Astrocyte of the cerebellum (primary cell): Measurements from ENCODE around the gene OSBPL3.

ENCODE experiments used
- DNase-seq: peaks from one replicate; pipeline ENCODE4 v3.0.0-alpha.2; 2011; ENCODE audit warnings: low read depth
- H3K4me3 ChIP-seq: 2 replicates; pipeline ENCODE4 v1.5.1; 2011; ENCODE audit warnings: mild to moderate bottlenecking, low read depth, low read length, moderate library complexity
- CTCF ChIP-seq: IDR thresholded peaks from 2 replicates; pipeline ENCODE4 v1.5.1; 2012; ENCODE audit warnings: low read length, low read depth, moderate library complexity, mild to moderate bottlenecking; ENCODE audit errors: missing control alignments
- in situ Hi-C: cut with HindIII; loops from 2 replicates; pipeline ENCODE4 v1.10.0; 2017; ENCODE audit warnings: low sequenced_read_pairs

OSBPL3 gene

GRCh38 chr7:24939416-24939815 is 40.6 kb downstream of the OSBPL3 start:
- TF ChIP-seq CTCF = no peak
- H3K4me3 ChIP-seq = no peak overlapping the region
- no peak for DNase-seq
- in situ Hi-C loops = no loop called here

- in situ Hi-C loops = no loop called here
- no peak for TF ChIP-seq CTCF
- no peak overlapping the region for H3K4me3 ChIP-seq
These were observed 43.7 kb downstream of the OSBPL3 start for GRCh38 chr7:24936121-24936824.

GRCh38 chr7:24933298-24933697 is 46.7 kb downstream of the OSBPL3 start:
- TF ChIP-seq CTCF = no peak
- DNase-seq = no peak
- in situ Hi-C loops = no loop called here
- H3K4me3 ChIP-seq = no peak overlapping the region

More at GRCh38 chr7:24936121-24936824, 43.7 kb downstream of the OSBPL3 start:
- peak; percentile 27 for DNase-seq

GRCh38 chr7:24932815-24933214 is 47.2 kb downstream of the OSBPL3 start:
- no peak overlapping the region for H3K4me3 ChIP-seq
- in situ Hi-C loops = no loop called here
- peak; percentile 48 for DNase-seq
- TF ChIP-seq CTCF = no peak

GRCh38 chr7:24932389-24932788 is 47.6 kb downstream of the OSBPL3 start:
- no peak for DNase-seq
- no peak overlapping the region for H3K4me3 ChIP-seq
- TF ChIP-seq CTCF = no peak
- in situ Hi-C loops = no loop called here

GRCh38 chr7:24931844-24932243 is 48.1 kb downstream of the OSBPL3 start:
- DNase-seq = no peak
- no peak overlapping the region for H3K4me3 ChIP-seq
- TF ChIP-seq CTCF = no peak
- in situ Hi-C loops = no loop called here
